Endothelial cell of umbilical vein (primary cell): ENCODE data around the gene NT5DC2. TPM values are rescaled to one million over a fixed set of nuclear protein-coding genes. Genes with fewer than 3 reads are reported as not detected.

ENCODE experiments used
- BruUV-seq: library from RNA; stranded (reverse); fragments of 400-500 nt; replicated peaks from 2 replicates; lab custom pipeline; 2021; lab: Mats Ljungman, UMichigan
- CTCF ChIA-PET: fragments of 300-600, 350-600 bp; sonication (Branson Sonifier 250); formaldehyde crosslinking; loops from one replicate; lab custom pipeline; 2021; ENCODE audit warnings: antibody characterized with exemption, inconsistent platforms; lab: Charles Lee
- POLR2A ChIA-PET: fragments of 300-600, 350-600 bp; sonication (Branson Sonifier 250); formaldehyde crosslinking; loops from one replicate; lab custom pipeline; 2021; ENCODE audit warnings: antibody characterized with exemption, inconsistent platforms; lab: Charles Lee
- DNase-seq: peaks from one replicate; pipeline ENCODE4 v3.0.0-alpha.2; 2011; ENCODE audit warnings: low read depth, low spot score
- FAIRE-seq: peaks from 2 replicates; lab custom pipeline; 2011; peaks lifted over from hg19 to GRCh38; lab: Jason Lieb, UNC
- H2AFZ ChIP-seq: 2 replicates; pipeline ENCODE4 v1.6.0; 2012; ENCODE audit warnings: low read depth, low read length, control low read depth, inconsistent platforms
- H3K27ac ChIP-seq: 2 replicates; pipeline ENCODE4 v1.5.1; 2011; ENCODE audit warnings: low read depth, mild to moderate bottlenecking, control low read depth, low read length, moderate library complexity; ENCODE audit not compliant: insufficient read depth
- H3K27me3 ChIP-seq, 2 experiments: 2 replicates each; pipeline versions ENCODE4 v1.6.0 to v1.6.1; 2011; ENCODE audit warnings: low read length in 2 of 2, mixed read lengths in 1 of 2; ENCODE audit not compliant: control insufficient read depth in 2 of 2, insufficient read depth in 2 of 2
- H3K36me3 ChIP-seq, 2 experiments: 2 replicates in 1 of 2; 3 replicates in 1 of 2; pipeline ENCODE4 v1.5.1; 2011; ENCODE audit warnings: low read length in 2 of 2, mild to moderate bottlenecking in 1 of 2, moderate library complexity in 1 of 2; ENCODE audit not compliant: control insufficient read depth in 2 of 2, insufficient read depth in 2 of 2; ENCODE audit errors: extremely low read depth in 1 of 2
- H3K4me1 ChIP-seq: 3 replicates; pipeline ENCODE4 v1.5.1; 2011; ENCODE audit warnings: mild to moderate bottlenecking, low read length; ENCODE audit not compliant: control insufficient read depth, insufficient read depth; ENCODE audit errors: extremely low read depth
- H3K4me2 ChIP-seq: 2 replicates; pipeline ENCODE4 v1.6.1; 2011; ENCODE audit warnings: low read length, control low read depth, mixed read lengths; ENCODE audit not compliant: insufficient read depth
- H3K4me3 ChIP-seq, 3 experiments: fragments of 200-600 bp in 1 of 3; sonication (generic), shearing (Covaris generic) in 1 of 3; replicated peaks in 1 of 3; 2 replicates each; pipeline ENCODE4 v1.5.1; 2011 to 2016; ENCODE audit warnings: control low read depth in 3 of 3, low read length in 3 of 3, mild to moderate bottlenecking in 2 of 3, inconsistent platforms in 1 of 3, low read depth in 1 of 3, moderate library complexity in 1 of 3; ENCODE audit not compliant: insufficient read depth in 1 of 3
- H3K79me2 ChIP-seq: 2 replicates; pipeline ENCODE4 v1.6.0; 2012; ENCODE audit warnings: low read length, inconsistent platforms; ENCODE audit not compliant: control insufficient read depth, insufficient read depth
- H3K9ac ChIP-seq: replicated peaks from 2 replicates; pipeline ENCODE3; 2011; ENCODE audit warnings: low read length, control low read depth; ENCODE audit not compliant: insufficient read depth; ENCODE audit errors: extremely low read depth
- H3K9me1 ChIP-seq: replicated peaks from 3 replicates; pipeline ENCODE4 v1.6.0; 2011; ENCODE audit warnings: mild to moderate bottlenecking, low read length; ENCODE audit not compliant: control insufficient read depth, insufficient read depth; ENCODE audit errors: extremely low read depth
- H3K9me3 ChIP-seq: replicated peaks from 2 replicates; pipeline ENCODE4 v1.5.1; 2012; ENCODE audit warnings: low read length, inconsistent platforms; ENCODE audit not compliant: control insufficient read depth, insufficient read depth
- H4K20me1 ChIP-seq: replicated peaks from 2 replicates; pipeline ENCODE3; 2011; ENCODE audit warnings: mild to moderate bottlenecking, low read length; ENCODE audit not compliant: control insufficient read depth, insufficient read depth; ENCODE audit errors: extremely low read depth
- CTCF ChIP-seq, 2 donors: IDR thresholded peaks; 1 replicate in 1 of 2; 2 replicates in 1 of 2; pipeline ENCODE4 v1.5.1; 2011; ENCODE audit warnings: low read length in 2 of 2, mild to moderate bottlenecking in 2 of 2, moderate library complexity in 2 of 2, control low read depth in 1 of 2, inconsistent platforms in 1 of 2, low read depth in 1 of 2; ENCODE audit not compliant: insufficient read depth in 1 of 2; ENCODE audit errors: extremely low read depth in 1 of 2
- EZH2 ChIP-seq: IDR thresholded peaks from 2 replicates; pipeline ENCODE4 v1.6.1; 2012; ENCODE audit warnings: borderline replicate concordance, low read depth, mild to moderate bottlenecking, moderate library complexity, low read length, inconsistent platforms; ENCODE audit not compliant: severe bottlenecking
- FOS ChIP-seq: IDR thresholded peaks from 2 replicates; pipeline ENCODE4 v1.6.1; 2011; ENCODE audit warnings: mild to moderate bottlenecking, low read length, moderate library complexity, borderline replicate concordance; ENCODE audit not compliant: insufficient read depth
- GATA2 ChIP-seq: IDR thresholded peaks from 2 replicates; pipeline ENCODE4 v1.7.0; 2011; ENCODE audit warnings: low read depth, mild to moderate bottlenecking, moderate library complexity, mixed read lengths, low read length; ENCODE audit not compliant: insufficient read length, insufficient read depth
- JUN ChIP-seq: IDR thresholded peaks from 2 replicates; pipeline ENCODE4 v1.6.1; 2011; ENCODE audit warnings: borderline replicate concordance, low read depth; ENCODE audit not compliant: insufficient read length, insufficient read depth
- MAX ChIP-seq: IDR thresholded peaks from 2 replicates; pipeline ENCODE4 v1.6.1; 2011; ENCODE audit not compliant: insufficient read depth, insufficient read length
- MYC ChIP-seq: IDR thresholded peaks from one replicate; pipeline ENCODE4 v1.6.1; 2011; ENCODE audit warnings: mild to moderate bottlenecking, low read depth, low read length
- POLR2A ChIP-seq: IDR thresholded peaks from 2 replicates; pipeline ENCODE4 v1.6.1; 2012; ENCODE audit warnings: low read depth, mild to moderate bottlenecking, control low read depth, low read length
- POLR2AphosphoS5 ChIP-seq: IDR thresholded peaks from 2 replicates; pipeline ENCODE4 v1.6.1; 2012; ENCODE audit warnings: low read depth, mild to moderate bottlenecking, control low read depth, low read length, moderate library complexity; ENCODE audit not compliant: insufficient read depth
- dilution Hi-C: fragments of 300-500 bp; cut with MboI; formaldehyde crosslinking; loops from one replicate; pipeline ENCODE4 v1.15.0; 2019; ENCODE audit warnings: low sequenced_read_pairs; ENCODE audit not compliant: extremely low pct_ligation_motif_present
- intact Hi-C: fragments of 100-400 bp; cut with micrococcal nuclease; formaldehyde crosslinking; loops from one replicate; pipeline ENCODE4 v1.10.0; 2022
- polyA plus RNA-seq, 4 experiments: library from polyadenylated mRNA; depleted of rRNA in 3 of 4; stranded (reverse) in 3 of 4; unstranded in 1 of 4; fragments of >200 nt; gene quantifications; 2 replicates each; pipeline versions ENCODE4 v1.2.1 to v1.2.3, GENCODE V29; 2011 to 2012; ENCODE audit warnings: missing spikeins in 1 of 4
- total RNA-seq: library from RNA; stranded (reverse); gene quantifications from 2 replicates; pipeline ENCODE4 v1.2.3, GENCODE V29; 2021

The NT5DC2 gene
- total and polyA plus RNA-seq, 2 donors (not counting 3 experiments of a cell fraction or from before 2014, with no cell fraction given) = 298 to 402 TPM

DNA sequence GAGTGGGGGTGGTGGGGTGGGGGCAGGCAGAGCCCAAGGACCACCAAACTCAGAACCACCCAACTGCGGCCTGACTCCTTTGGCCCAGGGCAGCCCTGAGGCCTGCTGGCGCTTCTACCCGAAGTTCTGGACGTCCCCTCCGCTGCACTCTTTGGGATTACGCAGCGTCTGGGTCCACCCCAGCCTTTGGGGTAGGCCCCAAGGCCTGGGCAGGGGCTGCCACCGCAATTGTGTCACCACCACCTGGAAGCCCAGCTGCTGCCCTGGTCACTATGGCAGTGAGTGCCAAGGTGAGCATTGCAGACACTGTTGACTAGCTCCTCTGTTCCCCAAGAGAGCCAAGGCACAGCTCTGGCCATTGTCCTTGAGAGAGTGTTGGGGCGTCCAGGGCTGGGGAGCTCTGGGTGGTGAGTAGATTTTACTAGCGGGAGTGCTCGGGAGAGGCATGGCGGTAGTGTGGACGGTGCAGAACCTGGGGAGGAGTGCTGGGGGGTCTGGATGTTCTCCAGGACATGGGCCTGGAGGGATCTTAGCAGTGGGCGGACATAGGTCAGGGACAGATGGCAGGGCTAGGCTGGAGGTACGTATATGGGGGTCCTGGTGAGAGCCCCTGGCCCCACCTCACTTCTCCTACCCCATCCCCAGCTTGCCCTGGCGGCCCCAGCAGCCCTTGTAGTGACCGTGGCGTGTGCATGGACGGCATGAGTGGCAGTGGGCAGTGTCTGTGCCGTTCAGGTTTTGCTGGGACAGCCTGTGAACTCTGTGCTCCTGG, 12.8 kb downstream of the NT5DC2 start:
- no peak for FAIRE-seq
- intact Hi-C loops = no loop called here

More for the DNA sequence above, 12.8 kb downstream of the NT5DC2 start:
- Histone ChIP-seq H3K9me1 (no peaks in the 10 kb centered on the region), H3K4me1 (peaks cover 7% of the 10 kb centered on the region), H3K79me2 (no peaks in the 10 kb centered on the region), H3K4me3 (no peak overlapping the region), H3K27me3 (no peaks in the 10 kb centered on the region), H3K9ac (no peak overlapping the region), H3K4me2 (no peak overlapping the region), H2AFZ (no peak overlapping the region), H3K27ac (no peak overlapping the region), H4K20me1 (no peaks in the 10 kb centered on the region), H3K36me3 (peaks cover 30 to 83% of the 10 kb centered on the region in 2 experiments), H3K9me3 (no peaks in the 10 kb centered on the region)
- CTCF ChIA-PET = no interaction called here
- dilution Hi-C loops = no loop called here
- TF ChIP-seq GATA2 (no peak), MYC (no peak), CTCF (IDR thresholded peaks at IDR 0.05; ENCODE audit: extremely low read depth in 1 of 2, insufficient read depth in 1 of 2, low read depth in 1 of 2, low read length in 2 of 2) (no peak), POLR2A (no peak), JUN (no peak), MAX (no peak), FOS (no peak), POLR2AphosphoS5 (no peak), EZH2 (no peak)
- POLR2A ChIA-PET = no interaction called here
- DNase-seq = no peak
- BruUV-seq = no TSS peak
